DND-41 (cell line): ENCODE data around the gene HIVEP1.

Experiments
- EZH2 ChIP-seq: IDR thresholded peaks from 3 replicates; pipeline ENCODE4 v1.6.1; 2012; ENCODE audit warnings: borderline replicate concordance, low read depth, mild to moderate bottlenecking, moderate library complexity, low read length, inconsistent platforms; ENCODE audit not compliant: severe bottlenecking
- TF ChIP-seq, protein P1 (sequence below): IDR thresholded peaks from 2 replicates; pipeline ENCODE4 v1.5.1; 2012; ENCODE audit warnings: borderline replicate concordance, low read length, moderate library complexity, mild to moderate bottlenecking; ENCODE audit not compliant: poor library complexity, severe bottlenecking; ENCODE audit errors: extremely low read depth

DNA sequence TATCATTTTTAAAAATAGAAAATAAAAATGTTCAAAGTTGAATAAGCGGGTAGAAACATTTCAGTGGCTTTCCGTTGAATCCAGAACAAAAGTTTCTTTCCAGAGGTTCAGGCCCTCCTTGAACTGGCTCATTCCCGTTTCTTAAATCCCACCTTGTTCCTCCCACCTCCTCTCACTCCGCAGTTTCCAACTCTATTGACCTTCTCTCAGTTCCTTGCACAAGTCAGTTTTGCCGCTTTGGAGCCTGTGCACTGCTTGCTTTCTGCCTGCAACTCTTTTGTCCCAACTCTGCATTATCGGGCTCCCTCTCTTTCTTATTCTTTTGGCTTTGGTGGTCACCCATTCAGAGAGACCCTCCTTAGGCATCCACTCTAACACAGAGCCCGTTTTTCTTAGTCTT, 178.1 kb downstream of the HIVEP1 start:
- TF ChIP-seq, protein P1, sequence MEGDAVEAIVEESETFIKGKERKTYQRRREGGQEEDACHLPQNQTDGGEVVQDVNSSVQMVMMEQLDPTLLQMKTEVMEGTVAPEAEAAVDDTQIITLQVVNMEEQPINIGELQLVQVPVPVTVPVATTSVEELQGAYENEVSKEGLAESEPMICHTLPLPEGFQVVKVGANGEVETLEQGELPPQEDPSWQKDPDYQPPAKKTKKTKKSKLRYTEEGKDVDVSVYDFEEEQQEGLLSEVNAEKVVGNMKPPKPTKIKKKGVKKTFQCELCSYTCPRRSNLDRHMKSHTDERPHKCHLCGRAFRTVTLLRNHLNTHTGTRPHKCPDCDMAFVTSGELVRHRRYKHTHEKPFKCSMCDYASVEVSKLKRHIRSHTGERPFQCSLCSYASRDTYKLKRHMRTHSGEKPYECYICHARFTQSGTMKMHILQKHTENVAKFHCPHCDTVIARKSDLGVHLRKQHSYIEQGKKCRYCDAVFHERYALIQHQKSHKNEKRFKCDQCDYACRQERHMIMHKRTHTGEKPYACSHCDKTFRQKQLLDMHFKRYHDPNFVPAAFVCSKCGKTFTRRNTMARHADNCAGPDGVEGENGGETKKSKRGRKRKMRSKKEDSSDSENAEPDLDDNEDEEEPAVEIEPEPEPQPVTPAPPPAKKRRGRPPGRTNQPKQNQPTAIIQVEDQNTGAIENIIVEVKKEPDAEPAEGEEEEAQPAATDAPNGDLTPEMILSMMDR = no peak
- TF ChIP-seq EZH2 = no peak
